ENCODE measurements around the gene PATE2.
A peak's percentile ranks its signal among the peaks of the same experiment; 100 is the strongest.

PATE2 gene

DNA sequence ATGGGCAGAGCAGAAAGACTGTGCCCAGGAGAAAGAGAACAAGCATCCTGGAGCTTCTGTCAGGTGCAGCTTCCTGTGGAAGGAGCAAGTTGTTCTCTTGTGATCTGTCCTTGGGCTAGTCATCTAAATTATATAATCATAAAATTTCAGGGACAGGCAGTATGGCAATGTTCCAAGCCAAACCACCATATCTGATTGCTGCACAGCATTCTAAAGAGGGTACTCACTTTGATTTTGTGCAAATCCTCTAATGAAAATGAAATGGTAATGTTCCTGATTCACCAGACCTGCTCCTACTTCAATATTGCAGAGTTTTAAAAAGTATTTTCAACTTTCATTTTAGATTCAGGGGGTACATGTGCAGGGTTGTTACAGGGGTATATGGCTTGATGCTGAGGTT is at the start of gene PATE2:
Gene PATE2 (minus strand): TSS at position 101 of the 400 bp plus-strand sequence. CDS start 55 bp downstream, at position 46.
- DNase-seq, result no peak

DNA sequence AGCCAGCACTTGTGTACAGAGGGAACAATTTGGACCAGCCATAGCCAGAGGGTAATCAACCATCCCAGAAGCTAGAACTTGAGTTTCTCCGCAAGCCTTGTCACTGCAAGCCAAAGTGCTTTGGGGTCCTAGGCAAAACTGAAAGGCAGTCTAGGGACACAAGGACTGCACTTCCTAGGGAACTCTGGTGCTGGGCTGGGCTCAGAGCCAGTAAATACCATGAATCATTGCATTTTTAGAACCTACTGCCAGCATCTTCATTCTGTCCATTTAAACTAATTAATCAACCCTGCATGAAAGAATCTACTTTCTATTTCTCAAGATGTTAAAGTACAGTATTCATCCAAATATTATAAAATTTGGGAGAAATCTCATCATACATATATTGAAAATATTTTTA is 29.3 kb upstream of the PATE2 start:
- DNase-seq, result peak; percentile 41

DNA sequence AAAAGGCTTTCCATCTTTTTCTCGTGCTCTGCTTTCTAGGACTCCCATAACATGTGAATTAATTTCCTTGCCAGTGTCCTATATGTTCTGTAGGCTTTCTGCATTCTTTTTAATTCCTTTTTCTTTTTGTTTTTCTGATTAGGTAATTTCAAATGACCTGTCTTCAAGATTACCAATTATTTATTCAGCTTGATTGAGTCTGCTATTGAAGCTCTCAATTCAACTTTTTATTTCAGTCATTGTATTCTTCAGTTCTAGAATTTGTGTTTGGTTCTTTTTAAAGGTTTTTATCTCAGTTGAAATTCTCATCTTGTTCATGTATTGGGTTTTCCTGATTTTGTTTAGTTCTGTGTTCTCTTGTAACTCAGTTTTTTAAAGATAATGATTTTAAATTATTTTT is 23.8 kb upstream of the PATE2 start:
- no peak for DNase-seq

DNA sequence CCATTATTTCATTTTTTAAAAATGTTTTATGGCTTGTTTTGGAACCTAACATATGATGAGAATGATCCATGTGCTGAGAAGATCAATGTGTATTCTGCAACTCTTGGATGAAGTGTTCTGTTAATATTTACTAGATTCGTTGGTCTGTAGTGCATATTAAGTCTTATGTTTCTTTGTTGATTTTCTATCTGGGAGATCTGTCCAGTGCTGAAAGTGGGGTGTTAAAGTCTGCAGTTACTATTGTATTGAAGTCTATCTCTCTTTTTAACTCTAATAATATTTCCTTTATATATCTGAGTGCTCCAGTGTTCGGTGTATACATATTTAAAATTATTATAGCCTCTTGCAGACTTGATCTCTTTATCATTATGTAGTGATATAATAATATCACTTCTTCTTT is 21.2 kb upstream of the PATE2 start:
- DNase-seq, result no peak

DNA sequence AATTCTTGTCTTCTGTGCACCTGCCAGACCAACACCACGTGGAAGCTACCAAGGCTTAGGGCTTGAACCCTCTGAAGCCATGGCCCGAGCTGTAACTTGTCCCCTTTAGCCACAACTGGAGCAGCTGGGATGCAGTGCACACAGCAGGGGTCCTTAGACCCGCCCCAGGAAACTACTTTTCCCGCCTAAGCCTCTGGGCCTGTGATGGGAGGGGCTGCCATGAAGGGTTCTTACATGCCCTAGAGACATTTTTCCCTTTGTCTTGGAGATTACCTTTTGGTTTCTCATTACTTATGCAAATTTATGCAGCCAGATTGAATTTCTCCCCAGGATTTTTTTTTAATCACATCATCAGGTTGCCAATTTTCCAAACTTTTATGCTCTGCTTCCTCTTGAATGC is 19.0 kb upstream of the PATE2 start:
- DNase-seq, result no peak

DNA sequence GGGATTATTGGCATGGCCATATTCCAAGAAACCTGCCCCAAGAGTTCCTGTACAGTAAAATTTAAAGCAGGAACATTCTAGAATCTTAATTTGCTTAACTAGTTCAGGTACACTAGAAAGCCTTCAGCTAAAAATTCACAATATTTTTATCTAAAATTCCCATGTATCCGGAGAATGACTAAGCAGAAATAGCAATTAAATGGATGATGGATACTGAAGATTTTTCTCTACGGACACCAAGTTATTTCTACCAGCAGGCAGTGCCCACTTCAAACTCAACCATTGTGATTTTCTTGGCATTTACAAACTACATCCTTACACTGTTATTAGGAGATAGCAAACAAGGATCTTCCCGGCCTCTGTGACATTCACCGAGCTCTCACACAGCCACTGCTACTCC is 12.2 kb upstream of the PATE2 start:
- DNase-seq, result no peak

DNA sequence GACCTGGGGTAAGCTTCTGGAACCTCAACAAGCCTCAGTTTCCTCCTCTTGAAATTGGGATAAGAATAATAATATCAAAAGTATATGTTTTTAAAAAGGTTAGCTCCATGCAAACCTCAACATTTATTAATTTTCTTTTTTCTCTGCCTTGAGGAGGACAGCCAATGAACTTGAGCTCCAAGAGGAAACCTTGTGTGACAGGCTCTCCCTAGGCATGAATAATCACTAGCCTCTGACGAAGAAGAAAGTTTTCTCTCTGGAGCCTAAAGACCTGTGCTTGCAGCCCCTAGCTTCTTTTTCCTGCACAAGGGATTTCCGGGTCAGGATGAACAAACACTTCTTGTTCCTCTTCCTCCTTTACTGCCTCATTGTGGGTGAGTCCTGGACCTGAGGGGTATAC is 9.2 kb upstream of the PATE2 start, which contains the start of gene PATE3:
Gene PATE3 (plus strand): TSS at position 301 of the 400 bp plus-strand sequence. CDS start 25 bp downstream, at position 326.
- DNase-seq, result no peak

DNA sequence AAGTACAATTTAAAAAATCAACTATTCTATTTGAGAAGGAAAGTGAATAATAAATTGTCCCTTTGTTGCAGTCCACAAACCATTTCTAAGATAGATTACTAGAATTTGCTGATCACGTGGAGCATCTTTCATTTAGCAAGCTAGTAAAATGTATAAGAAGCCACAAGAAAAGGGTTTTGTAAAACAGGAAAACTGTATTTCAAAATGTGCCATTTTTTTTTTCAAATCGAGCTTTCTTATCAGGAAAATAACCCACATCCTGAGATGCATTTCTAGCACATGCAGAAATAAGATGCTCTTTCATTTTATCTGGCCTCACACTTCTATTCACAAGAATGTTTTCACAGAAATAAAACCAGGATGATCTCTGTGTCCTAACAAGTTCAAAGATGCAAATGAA is 6.0 kb upstream of the PATE2 start:
- DNase-seq, result no peak

DNA sequence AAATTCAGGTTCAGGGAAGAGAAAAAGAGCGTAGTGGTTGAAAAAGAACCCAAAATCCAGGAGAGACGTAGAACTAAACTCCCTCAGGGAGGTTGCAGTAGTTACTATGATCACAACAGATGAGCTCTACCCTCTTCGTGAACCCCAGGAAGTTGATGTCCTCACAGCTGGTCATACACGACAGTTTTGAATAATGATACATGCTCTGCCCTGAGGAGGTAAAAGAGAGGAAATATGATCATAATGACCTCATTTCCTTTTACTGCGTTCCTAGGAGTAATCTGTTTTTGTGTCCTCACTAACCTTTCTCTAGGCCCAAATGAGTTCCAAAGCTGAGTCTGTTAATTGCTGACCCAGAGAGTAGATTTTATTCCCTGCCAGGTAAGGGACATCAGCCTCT is 1.3 kb downstream of the PATE2 start:
- DNase-seq, result peak; percentile 76

DNA sequence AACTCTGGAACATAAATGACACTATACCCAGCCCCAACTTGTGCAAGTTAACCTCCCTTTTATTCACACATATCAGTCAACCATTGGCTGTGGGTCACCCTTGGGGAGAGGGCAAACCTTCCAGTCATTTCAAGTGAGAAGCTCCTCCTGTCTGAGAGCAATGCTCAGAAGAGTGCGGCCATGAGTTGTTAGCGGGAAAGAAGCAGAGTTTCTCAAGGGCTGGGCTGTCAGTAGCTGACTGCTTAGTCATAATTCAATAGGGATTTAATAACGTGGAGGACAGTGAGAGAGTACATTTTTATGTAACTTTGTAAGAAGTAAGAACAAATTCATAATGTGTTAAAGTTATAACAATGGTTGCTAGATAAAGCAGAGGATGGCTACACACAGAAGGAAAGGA is 5.1 kb downstream of the PATE2 start:
- peak; percentile 35 for DNase-seq

DNA sequence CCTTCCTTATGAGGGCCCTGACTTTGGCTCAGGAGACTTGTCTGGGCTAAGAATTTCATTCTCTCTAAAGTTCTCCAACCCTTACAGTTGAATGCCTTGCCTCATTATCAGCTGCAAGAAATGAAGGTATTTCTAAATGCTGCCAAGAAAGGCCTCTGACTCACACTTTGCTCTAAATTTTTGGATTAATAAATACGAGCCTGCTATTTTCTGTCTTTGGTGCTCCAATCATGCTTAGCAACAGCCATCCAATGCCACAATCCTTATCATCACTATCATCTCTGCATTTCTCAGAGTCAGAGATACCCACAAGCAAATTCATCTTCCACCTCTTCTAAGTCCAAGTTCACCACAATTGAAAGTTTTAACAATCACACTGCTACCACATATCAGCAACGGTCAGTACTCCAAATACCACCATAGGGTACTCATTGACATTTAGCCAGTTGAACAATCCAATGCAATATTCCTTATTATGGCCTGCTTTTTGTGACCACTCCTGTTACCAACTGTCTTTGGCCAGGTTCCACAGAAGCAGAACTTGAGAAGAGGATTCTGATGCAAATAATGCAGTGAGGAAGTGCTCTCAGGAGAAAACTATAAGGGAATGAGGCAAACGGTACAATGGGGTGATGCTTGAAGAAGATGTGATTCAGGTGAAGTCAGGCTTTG is 5.7 kb downstream of the PATE2 start:
- DNase-seq, result peak; percentile 83

DNA sequence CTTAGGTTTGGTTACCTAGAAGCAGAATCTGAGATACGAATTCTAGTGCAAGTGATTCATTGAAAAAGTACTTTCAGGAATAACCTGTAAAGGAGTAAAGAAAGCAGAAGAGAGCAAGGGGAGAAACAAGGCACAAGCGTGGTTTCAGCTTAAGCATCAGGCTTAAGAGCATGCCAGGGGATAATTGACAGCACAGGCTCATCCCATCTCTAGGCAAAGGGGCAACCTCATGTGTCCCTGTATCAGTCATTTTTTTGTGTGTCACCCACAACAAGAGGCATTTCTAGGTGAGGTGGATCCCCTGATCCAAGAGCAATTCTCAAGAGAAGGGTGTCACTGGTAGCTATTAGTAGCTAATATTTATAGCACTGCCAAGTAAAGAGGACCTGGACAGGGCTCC is 8.0 kb downstream of the PATE2 start:
- no peak for DNase-seq

DNA sequence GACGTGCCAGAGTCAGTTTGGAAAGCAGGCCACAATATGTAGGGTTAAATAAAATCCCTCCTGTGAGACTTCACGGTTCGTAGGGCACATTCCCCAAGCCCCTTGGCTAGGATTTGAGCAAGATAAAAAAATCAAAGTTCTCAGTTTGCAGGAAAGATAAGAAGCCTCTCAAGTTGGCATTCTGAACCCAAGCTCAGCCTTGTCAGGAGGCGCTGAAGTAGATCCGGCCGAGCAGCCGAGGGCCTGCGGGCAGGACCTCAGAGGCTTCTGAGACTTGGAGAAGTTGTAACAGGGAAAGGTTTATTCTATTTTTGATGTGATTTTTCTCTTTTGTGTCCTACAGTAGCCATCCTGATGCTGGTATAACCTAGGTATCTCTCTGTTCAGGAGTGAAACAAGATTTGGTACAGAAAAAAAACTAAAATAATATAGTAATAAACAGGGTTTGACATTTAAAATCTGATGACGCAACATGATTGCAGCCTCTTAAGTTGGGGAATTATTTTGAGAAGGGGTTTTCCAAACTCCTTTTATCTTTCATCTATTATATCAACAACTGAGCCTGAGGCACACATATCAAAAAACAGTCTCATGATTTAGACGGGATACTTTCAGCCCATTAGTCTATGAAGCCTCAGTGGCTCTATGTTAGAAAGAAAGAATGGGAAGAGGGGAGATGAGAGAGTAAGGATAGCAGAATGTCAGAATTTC is 10.1 kb downstream of the PATE2 start:
- no peak for DNase-seq

DNA sequence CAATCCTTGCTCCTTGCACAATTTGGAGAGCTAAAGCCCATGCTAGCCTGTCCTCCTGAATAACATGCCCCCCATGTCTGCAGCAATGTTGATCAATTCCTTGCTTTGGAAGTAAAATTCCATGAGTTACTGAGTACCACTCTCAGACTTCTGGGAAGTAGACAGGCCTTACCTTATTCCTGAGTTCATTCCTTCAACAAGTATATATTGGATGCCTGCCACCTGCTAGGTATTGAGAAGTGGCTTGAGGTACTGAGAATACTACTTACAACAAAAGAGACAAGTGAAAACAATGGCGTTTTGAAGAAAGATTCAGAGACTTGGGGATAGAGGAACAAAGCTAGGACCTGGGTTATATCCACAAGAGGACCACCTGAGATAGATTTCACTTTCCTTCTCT is 12.4 kb downstream of the PATE2 start:
- no peak for DNase-seq

DNA sequence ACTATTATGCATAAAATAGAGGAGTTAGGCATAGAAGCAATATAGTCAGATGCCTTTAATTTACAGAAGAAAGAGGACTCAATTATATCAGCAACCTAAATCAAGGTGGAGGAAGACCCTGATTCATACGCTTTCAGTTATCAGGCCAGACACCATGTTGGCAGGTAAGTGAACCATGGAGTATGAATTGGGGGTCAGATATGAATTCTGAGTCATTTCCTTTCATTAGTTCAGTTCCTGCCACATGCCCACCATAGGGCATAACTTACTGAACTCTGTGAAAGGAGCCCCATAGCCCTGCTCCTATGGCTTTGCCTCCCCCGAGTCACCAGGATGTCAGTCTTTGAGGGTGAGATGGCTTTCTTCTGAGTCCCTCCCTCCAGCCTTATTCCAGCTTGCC is 15.1 kb downstream of the PATE2 start:
- no peak for DNase-seq

DNA sequence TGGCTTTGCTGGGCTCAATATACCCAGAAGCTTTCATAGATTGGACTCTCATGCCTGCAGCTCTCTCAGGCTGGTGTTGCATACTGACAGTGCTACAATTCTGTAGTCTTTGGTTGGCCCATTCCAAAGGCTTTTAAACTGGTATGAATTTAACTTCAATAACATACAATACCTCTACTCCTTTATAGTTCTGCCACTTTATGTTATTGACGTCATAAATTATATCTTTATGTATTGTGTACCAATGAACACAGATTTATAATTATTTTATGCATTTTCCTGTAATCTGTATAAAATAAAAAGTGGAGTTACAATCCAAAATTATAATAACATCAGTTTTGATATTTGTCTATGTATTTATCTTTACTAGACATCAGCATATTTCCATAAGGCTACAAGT is 16.2 kb downstream of the PATE2 start:
- no peak for DNase-seq

DNA sequence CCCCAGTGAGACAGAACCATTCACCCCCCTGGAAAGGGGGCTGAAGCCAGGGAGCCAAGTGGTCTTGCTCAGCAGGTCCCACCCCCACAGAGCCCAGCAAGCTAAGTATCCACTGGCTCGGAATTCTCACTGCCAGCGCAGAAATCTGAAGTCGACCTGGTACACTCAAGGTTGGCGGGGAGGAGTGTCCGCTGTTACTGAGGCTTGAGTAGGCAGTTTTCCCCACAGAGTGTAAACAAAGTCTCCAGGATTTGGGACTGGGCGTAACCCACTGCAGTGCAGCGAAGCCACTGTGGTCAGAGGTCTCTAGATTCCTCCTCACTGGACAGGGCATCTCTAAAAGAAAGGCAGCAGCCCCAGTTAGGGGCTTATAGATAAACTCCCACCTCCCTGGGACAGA is 22.6 kb downstream of the PATE2 start:
- DNase-seq, result no peak

DNA sequence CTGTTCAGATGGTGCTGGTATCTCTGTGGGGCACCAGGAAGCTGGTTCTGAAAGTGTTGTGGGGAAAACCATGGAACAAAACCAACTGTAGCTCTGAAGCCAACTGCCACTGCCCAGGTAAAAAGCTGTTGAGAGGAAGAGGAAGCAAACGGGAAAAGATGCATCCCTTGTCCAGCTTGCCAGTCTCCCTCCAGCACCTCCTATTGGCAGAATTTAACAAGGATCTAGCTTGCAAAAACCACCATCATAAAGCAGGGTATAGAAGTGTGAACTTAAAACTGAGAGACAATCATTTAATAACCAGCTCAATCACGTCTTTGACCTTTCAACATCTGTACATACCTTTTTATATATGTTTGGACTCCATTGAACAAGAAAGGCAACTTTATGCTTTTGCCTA is 28.0 kb downstream of the PATE2 start:
- no peak for DNase-seq

DNA sequence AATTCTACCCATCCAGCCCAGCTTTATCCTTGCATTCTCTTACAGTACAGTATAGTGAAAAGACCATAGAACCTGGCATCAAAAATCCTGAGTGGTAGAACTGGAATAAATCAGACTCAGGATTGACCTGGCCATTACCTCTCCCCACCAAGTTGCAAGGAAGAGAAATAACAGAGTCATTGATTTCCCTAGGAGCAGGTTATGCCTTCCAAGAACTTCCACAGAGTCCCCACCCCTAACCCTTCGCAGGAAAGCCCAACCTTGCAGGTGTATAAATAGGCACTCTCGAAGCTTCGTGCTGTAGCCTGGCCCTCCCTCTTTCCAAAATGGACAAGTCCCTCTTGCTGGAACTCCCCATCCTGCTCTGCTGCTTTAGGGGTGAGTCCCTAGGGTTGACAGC is 32.6 kb downstream of the PATE2 start, which contains the start of gene PATE1:
Gene PATE1 (plus strand): TSS at position 301 of the 400 bp plus-strand sequence. CDS start 26 bp downstream, at position 327.
- no peak for DNase-seq

DNA sequence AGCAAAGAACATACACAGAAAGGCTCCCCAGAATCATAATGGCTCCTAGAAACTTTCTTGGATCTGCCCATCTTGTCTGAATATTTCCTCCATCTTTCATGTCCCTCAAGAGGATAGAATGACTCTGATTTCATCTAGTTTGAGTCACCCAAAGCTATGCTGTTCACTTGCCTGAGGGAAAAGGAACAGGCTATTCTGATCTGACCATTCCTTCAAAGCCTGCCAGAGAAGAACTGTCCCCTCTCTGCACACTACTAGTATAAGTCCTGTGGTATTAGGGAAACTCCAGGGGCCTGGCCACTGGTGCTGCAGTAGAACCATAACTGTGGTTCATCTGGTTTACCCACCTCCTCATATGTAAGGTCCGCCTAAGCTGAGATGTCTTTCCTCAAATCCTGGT is 34.9 kb downstream of the PATE2 start:
- DNase-seq, result peak; percentile 8

DNA sequence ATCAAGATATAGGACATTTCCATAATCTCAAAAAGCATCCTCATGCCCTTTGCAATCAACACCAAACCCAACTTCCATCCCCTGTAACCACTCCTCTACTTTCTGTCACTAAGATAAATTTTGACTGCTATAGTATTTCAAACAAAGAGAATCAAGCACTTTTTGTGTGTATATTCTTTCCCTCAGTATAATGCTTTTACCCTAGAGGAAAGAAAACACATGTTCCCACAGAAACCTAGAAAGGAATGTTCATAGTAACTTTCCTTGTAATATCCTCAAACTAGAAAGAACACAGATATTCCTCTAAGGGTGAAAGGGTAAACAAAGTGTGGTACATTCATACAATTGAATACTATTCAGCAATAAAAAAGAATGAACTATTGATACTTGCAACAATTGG is 38.0 kb downstream of the PATE2 start:
- DNase-seq, result no peak

DNA sequence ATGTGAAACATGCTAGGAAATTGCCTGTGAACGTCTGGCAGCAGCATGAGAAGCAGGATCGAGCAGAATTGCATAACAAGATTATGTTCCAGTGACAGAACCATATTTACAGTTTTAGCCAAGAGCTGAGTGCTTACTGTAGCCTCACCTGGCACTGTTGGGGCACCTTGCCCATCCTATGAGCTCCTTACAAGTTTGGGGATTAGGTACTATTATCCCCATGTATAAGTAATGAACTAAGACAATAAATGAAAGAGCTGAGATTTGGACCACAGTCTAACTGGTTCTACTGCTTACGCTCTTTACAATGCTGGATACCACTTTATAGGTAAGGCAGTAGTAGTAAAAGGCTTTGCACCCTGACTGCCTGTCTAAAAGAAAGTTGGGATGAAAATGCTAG is 49.7 kb downstream of the PATE2 start:
- no peak for DNase-seq

Measured in EL (cell line).